Spinal cord (tissue), 10 donors: ENCODE data around the gene ZRANB3. TPM values are rescaled to one million over a fixed set of nuclear protein-coding genes. Genes with fewer than 3 reads are reported as not detected.

ENCODE experiments used
- DNase-seq, 6 donors: peaks; one replicate each; pipeline versions ENCODE4 v3.0.0 to v3.0.0-alpha.2; 2013 to 2015; ENCODE audit warnings: low spot score in 6 of 6, low read depth in 4 of 6
- H3K27ac ChIP-seq: one replicate; pipeline ENCODE4 v1.5.1; 2013; ENCODE audit warnings: low read depth, low read length, control low read depth
- H3K27me3 ChIP-seq: one replicate; pipeline ENCODE4 v1.6.1; 2013; ENCODE audit warnings: low read length; ENCODE audit not compliant: control insufficient read depth, insufficient read depth
- H3K36me3 ChIP-seq: one replicate; pipeline ENCODE4 v1.6.1; 2013; ENCODE audit warnings: low read length; ENCODE audit not compliant: control insufficient read depth, insufficient read depth
- H3K4me1 ChIP-seq: one replicate; pipeline ENCODE4 v1.6.1; 2013; ENCODE audit warnings: low read length; ENCODE audit not compliant: control insufficient read depth, insufficient read depth
- H3K4me3 ChIP-seq: one replicate; pipeline ENCODE4 v1.5.1; 2013; ENCODE audit warnings: low read depth, low read length, control low read depth
- H3K9me3 ChIP-seq: one replicate; pipeline ENCODE4 v1.6.1; 2013; ENCODE audit warnings: low read length; ENCODE audit not compliant: control insufficient read depth, insufficient read depth
- WGBS: methylation state at CpG from one replicate; pipeline ENCODE4 v1.1.5; 2013; ENCODE audit warnings: missing lambda C conversion rate; ENCODE audit not compliant: insufficient coverage; 5-methylcytosine and 5-hydroxymethylcytosine counted together
- polyA plus RNA-seq, 2 donors: library from polyadenylated mRNA; unstranded; fragments of 120-200 nt; gene quantifications; one replicate each; pipeline ENCODE4 v1.2.1, GENCODE V29; 2013; ENCODE audit not compliant: insufficient read length in 2 of 2
- total RNA-seq, 2 donors: library from RNA; depleted of rRNA in 1 of 2; stranded (reverse); fragments of 120-200 nt in 1 of 2; fragments of >200 nt in 1 of 2; gene quantifications; one replicate each; pipeline versions ENCODE4 v1.2.3 to v1.2.4, GENCODE V29; 2013 to 2014
- donor health status: healthy.

Gene ZRANB3
- total and polyA plus RNA-seq, 4 donors = 3.9 to 13.9 (median 7.6) TPM

- no peak for DNase-seq
- WGBS = 67% methylated on average over 1 of the region's 3 CpGs
- Histone ChIP-seq H3K9me3 (no peaks in the 10 kb centered on the region), H3K27me3 (no peaks in the 10 kb centered on the region), H3K4me1 (peaks cover 6% of the 10 kb centered on the region), H3K27ac (no peak overlapping the region), H3K36me3 (peaks cover 3% of the 10 kb centered on the region), H3K4me3 (no peak overlapping the region)
Measured at GRCh38 chr2:135182601-135183000, 348.4 kb downstream of the ZRANB3 start.

GRCh38 chr2:135182190-135182589, 348.8 kb downstream of the ZRANB3 start:
- Histone ChIP-seq H3K4me1 (peaks cover 6% of the 10 kb centered on the region), H3K27ac (no peak overlapping the region), H3K9me3 (no peaks in the 10 kb centered on the region), H3K4me3 (no peak overlapping the region), H3K36me3 (peaks cover 3% of the 10 kb centered on the region), H3K27me3 (no peaks in the 10 kb centered on the region)
- DNase-seq = no peak
- WGBS = 62% methylated on average over 8 of the region's 8 CpGs

GRCh38 chr2:135179689-135180088, 351.3 kb downstream of the ZRANB3 start:
- Histone ChIP-seq H3K4me1 (peaks cover 6% of the 10 kb centered on the region), H3K27ac (no peak overlapping the region)
- no CpG with 5 or more reads among the region's 1 CpG for WGBS

GRCh38 chr2:135175177-135175576, 355.8 kb downstream of the ZRANB3 start:
- Histone ChIP-seq H3K4me1 (no peaks in the 10 kb centered on the region), H3K36me3 (peaks cover 3% of the 10 kb centered on the region), H3K9me3 (no peaks in the 10 kb centered on the region), H3K27ac (no peak overlapping the region), H3K27me3 (no peaks in the 10 kb centered on the region), H3K4me3 (no peak overlapping the region)
- no peak for DNase-seq
- 92% methylated on average over 3 of the region's 3 CpGs for WGBS

More at GRCh38 chr2:135179689-135180088, 351.3 kb downstream of the ZRANB3 start:
- peaks cover 4% of the 10 kb centered on the region for H3K36me3 ChIP-seq
- H3K9me3 ChIP-seq = no peaks in the 10 kb centered on the region
- no peak overlapping the region for H3K4me3 ChIP-seq
- no peaks in the 10 kb centered on the region for H3K27me3 ChIP-seq
- peak in 1 of 6 donors; percentile 82 for DNase-seq

- Histone ChIP-seq H3K27me3 (no peaks in the 10 kb centered on the region), H3K9me3 (no peaks in the 10 kb centered on the region), H3K36me3 (peaks cover 3% of the 10 kb centered on the region), H3K4me1 (no peaks in the 10 kb centered on the region), H3K27ac (no peak overlapping the region), H3K4me3 (no peak overlapping the region)
- no peak for DNase-seq
- 94% methylated on average over 6 of the region's 6 CpGs for whole genome bisulfite sequencing
Measured at GRCh38 chr2:135174810-135175093, 356.3 kb downstream of the ZRANB3 start.

GRCh38 chr2:135174049-135174809, 356.8 kb downstream of the ZRANB3 start:
- DNase-seq = no peak
- no peak overlapping the region for H3K4me3 ChIP-seq
- no peak overlapping the region for H3K27ac ChIP-seq
- over 99% methylated on average over 8 of the region's 9 CpGs for WGBS
- H3K4me1 ChIP-seq = no peaks in the 10 kb centered on the region
- peaks cover 3% of the 10 kb centered on the region for H3K36me3 ChIP-seq
- no peaks in the 10 kb centered on the region for H3K27me3 ChIP-seq
- no peaks in the 10 kb centered on the region for H3K9me3 ChIP-seq

GRCh38 chr2:135169900-135170753, 360.9 kb downstream of the ZRANB3 start:
- Histone ChIP-seq H3K4me3 (no peak overlapping the region), H3K27me3 (no peaks in the 10 kb centered on the region), H3K36me3 (peaks cover 13% of the 10 kb centered on the region), H3K9me3 (no peaks in the 10 kb centered on the region), H3K27ac (no peak overlapping the region), H3K4me1 (no peaks in the 10 kb centered on the region)
- DNase-seq = peak in 1 of 6 donors; percentile 81
- 60% methylated on average over 8 of the region's 11 CpGs for WGBS

- peak in 2 of 6 donors; percentile 18 to 78 for DNase-seq
- WGBS = 83% methylated on average over 6 of the region's 11 CpGs
- H3K36me3 ChIP-seq = peaks cover 10% of the 10 kb centered on the region
- H3K9me3 ChIP-seq = no peaks in the 10 kb centered on the region
- H3K4me1 ChIP-seq = no peaks in the 10 kb centered on the region
- H3K4me3 ChIP-seq = no peak overlapping the region
- no peak overlapping the region for H3K27ac ChIP-seq
- H3K27me3 ChIP-seq = no peaks in the 10 kb centered on the region
Measured at GRCh38 chr2:135168204-135168856, 362.7 kb downstream of the ZRANB3 start.

- no peak for DNase-seq
- no peaks in the 10 kb centered on the region for H3K27me3 ChIP-seq
- H3K27ac ChIP-seq = no peak overlapping the region
- peaks cover 10% of the 10 kb centered on the region for H3K36me3 ChIP-seq
- no CpG with 5 or more reads among the region's 1 CpG for WGBS
- no peaks in the 10 kb centered on the region for H3K9me3 ChIP-seq
- no peak overlapping the region for H3K4me3 ChIP-seq
- H3K4me1 ChIP-seq = no peaks in the 10 kb centered on the region
Measured at GRCh38 chr2:135167273-135167672, 363.7 kb downstream of the ZRANB3 start.
